BE2C (cell line): Measurements from ENCODE around the gene MBOAT1.

ENCODE experiments used
- DNase-seq: peaks from one replicate; pipeline ENCODE4 v3.0.0-alpha.2; 2020
- H3K27me3 ChIP-seq: fragments of 250-450 bp; sonication (Bioruptor Pico); 2 replicates; pipeline ENCODE4 v1.5.1; 2020; ENCODE audit warnings: mild to moderate bottlenecking
- H3K36me3 ChIP-seq: fragments of 250-450 bp; sonication (Bioruptor Pico); 2 replicates; pipeline ENCODE4 v1.5.1; 2020; ENCODE audit warnings: mild to moderate bottlenecking
- H3K4me1 ChIP-seq: fragments of 250-450 bp; sonication (Bioruptor Pico); 2 replicates; pipeline ENCODE4 v1.5.1; 2020
- H3K4me3 ChIP-seq: 2 replicates; pipeline ENCODE4 v1.5.1; 2011; ENCODE audit warnings: low read depth, low read length
- H3K9me3 ChIP-seq: fragments of 250-450 bp; sonication (Bioruptor Pico); 2 replicates; pipeline ENCODE4 v1.5.1; 2020
- TF ChIP-seq, protein P1 (sequence below): IDR thresholded peaks from 2 replicates; pipeline ENCODE4 v1.5.1; 2012; ENCODE audit warnings: mild to moderate bottlenecking, low read depth, low read length

The MBOAT1 gene

DNA sequence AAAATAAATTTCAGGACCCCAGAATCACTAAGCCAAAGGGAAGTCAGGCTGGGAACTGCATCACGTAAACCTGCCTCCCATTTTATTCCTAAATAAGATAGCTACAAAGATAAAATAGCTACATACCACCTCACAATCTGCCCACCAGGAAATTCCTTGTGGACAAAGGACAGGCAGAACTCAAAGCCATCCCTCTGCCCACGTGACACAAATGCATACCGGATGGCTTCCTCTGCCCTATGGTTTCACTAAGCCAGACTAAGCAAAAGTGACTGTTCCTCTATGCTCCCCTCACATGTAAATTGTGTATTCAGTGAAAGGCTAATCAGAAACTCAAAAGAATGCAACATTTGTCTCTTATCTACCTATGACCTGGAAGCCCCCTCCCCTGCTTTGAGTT, 15.0 kb downstream of the MBOAT1 start:
- Histone ChIP-seq H3K27me3 (peaks cover 7% of the 10 kb centered on the region; the same call in 1 of the 2 replicates), H3K9me3 (no peaks in the 10 kb centered on the region), H3K36me3 (no peaks in the 10 kb centered on the region), H3K4me3 (no peak overlapping the region), H3K4me1 (no peaks in the 10 kb centered on the region)
- TF ChIP-seq, protein P1, sequence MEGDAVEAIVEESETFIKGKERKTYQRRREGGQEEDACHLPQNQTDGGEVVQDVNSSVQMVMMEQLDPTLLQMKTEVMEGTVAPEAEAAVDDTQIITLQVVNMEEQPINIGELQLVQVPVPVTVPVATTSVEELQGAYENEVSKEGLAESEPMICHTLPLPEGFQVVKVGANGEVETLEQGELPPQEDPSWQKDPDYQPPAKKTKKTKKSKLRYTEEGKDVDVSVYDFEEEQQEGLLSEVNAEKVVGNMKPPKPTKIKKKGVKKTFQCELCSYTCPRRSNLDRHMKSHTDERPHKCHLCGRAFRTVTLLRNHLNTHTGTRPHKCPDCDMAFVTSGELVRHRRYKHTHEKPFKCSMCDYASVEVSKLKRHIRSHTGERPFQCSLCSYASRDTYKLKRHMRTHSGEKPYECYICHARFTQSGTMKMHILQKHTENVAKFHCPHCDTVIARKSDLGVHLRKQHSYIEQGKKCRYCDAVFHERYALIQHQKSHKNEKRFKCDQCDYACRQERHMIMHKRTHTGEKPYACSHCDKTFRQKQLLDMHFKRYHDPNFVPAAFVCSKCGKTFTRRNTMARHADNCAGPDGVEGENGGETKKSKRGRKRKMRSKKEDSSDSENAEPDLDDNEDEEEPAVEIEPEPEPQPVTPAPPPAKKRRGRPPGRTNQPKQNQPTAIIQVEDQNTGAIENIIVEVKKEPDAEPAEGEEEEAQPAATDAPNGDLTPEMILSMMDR = no peak
- DNase-seq = no peak

DNA sequence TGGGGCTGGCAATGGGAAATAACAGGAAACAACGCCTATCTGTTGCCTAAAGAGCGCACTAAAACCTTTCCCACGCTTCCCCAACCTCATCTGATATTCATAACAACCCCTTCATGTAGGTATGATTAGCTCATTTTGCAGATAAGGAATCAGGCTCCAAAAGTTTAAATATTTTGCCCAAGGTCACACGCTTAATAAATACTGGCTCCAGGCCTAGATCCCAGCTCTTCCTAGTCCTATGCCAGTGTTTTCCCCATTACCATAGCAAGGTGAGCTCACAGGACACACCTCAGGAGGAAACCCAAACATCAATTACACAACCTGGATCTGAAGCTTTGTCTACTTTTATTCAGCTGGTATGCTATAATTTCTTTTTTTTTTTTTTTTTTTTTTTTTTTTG, 19.6 kb downstream of the MBOAT1 start:
- no peak overlapping the region for H3K4me3 ChIP-seq
- TF ChIP-seq, protein P1 = no peak
- DNase-seq = no peak
- H3K4me1 ChIP-seq = no peaks in the 10 kb centered on the region
- no peaks in the 10 kb centered on the region for H3K9me3 ChIP-seq
- H3K27me3 ChIP-seq = 0 out of 2 replicates have a peak, but pooled peaks cover 2% of the 10 kb centered on the region
- H3K36me3 ChIP-seq = no peaks in the 10 kb centered on the region

DNA sequence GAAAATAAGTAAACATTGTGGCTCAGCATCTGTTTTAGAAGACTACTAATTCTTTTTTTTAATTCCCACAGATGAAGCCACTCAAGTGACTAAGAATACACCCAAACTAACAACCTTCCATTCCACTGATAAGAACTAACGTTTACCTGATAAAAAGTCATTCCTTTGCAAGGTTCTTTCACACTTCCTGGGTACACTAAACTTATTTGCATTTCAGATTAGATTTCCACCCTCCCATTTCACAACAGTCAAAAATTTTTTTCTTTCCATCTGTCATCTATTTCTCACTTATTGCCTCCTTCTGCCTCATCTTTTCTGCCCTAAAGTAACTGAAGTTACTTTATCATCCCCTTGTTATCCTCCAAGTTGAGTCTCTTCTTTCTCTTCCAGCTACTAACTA, 20.3 kb downstream of the MBOAT1 start:
- Histone ChIP-seq H3K9me3 (no peaks in the 10 kb centered on the region), H3K27me3 (0 out of 2 replicates have a peak, but pooled peaks cover 2% of the 10 kb centered on the region), H3K36me3 (no peaks in the 10 kb centered on the region), H3K4me3 (no peak overlapping the region), H3K4me1 (no peaks in the 10 kb centered on the region)
- no peak for DNase-seq
- TF ChIP-seq, protein P1 = no peak

DNA sequence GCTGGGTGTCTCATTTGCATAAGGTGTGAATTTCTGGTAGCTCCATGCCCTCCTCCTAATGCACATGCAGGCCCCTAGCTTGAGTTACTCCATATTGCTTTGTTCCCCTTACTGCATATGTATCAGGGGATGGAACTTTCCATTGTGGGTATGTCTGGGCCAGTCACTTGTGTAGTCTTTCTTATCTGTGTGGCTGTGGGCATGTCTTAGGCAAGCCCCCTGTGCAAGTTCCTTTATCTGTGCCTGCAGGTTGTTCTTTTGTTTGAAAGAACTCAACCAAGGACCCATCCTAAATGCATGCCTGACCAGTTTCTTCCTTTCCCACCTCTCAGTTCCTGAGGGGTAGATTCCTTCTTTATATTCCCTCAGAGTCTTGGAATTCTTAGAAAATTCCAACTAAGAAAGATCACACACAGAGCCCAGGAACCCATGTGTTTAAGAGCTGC, 23.6 kb downstream of the MBOAT1 start:
- Histone ChIP-seq H3K9me3 (no peaks in the 10 kb centered on the region), H3K27me3 (no peaks in the 10 kb centered on the region), H3K4me3 (no peak overlapping the region), H3K36me3 (no peaks in the 10 kb centered on the region), H3K4me1 (no peaks in the 10 kb centered on the region)
- no peak for DNase-seq
- TF ChIP-seq, protein P1 = no peak

DNA sequence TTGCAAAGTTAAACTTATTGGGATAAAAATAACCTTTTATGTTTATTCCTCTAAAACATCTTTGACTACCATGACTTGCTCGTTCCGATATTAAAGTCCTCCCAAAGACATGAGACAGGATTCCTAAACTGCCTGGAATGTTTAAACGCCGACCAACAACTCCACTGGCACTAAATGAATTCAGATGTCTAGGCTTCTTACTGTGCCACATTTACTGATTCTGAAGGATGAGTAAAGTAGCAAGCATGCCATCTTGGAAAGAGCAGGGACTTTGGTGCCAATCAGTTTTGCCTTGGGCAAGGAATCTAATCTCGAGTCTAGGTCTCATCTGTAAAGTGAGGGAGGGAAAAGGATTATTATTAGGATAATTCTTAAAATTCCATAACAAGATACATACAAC, 25.3 kb downstream of the MBOAT1 start:
- H3K27me3 ChIP-seq = no peaks in the 10 kb centered on the region
- no peaks in the 10 kb centered on the region for H3K9me3 ChIP-seq
- TF ChIP-seq, protein P1 = no peak
- H3K4me3 ChIP-seq = no peak overlapping the region
- no peak for DNase-seq
- H3K4me1 ChIP-seq = no peaks in the 10 kb centered on the region
- no peaks in the 10 kb centered on the region for H3K36me3 ChIP-seq

DNA sequence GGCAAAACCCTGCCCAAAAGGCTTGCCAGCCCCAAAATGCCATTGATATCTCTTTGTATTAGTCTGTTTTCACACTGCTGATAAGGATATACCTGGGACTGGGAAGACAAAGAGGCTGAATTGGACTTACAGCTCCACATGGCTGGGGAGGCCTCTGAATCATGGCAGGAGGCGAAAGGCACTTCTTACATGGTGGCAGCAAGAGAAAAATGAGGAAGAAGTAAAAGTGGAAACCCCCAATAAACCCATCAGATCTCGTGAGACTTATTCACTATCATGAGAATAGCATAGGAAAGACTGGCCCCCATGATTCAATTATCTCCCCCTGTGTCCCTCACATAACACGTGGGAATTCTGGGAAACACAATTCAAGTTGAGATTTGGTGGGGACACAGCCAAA, 28.6 kb downstream of the MBOAT1 start:
- no peaks in the 10 kb centered on the region for H3K36me3 ChIP-seq
- no peak overlapping the region for H3K4me3 ChIP-seq
- TF ChIP-seq, protein P1 = no peak
- DNase-seq = no peak
- H3K27me3 ChIP-seq = no peaks in the 10 kb centered on the region
- no peaks in the 10 kb centered on the region for H3K4me1 ChIP-seq
- H3K9me3 ChIP-seq = no peaks in the 10 kb centered on the region
